GM12865 (cell line): ENCODE measurements around the gene SHC4.
"Not testable (repeated sequence)": the region's sequence is repeated elsewhere in the genome, so short reads cannot be mapped to it uniquely, and the experiment has no call there.

ENCODE experiments used
- DNase-seq: peaks from one replicate; pipeline ENCODE4 v3.0.0; 2010; ENCODE audit warnings: low read depth
- H3K4me3 ChIP-seq: 2 replicates; pipeline ENCODE4 v1.5.1; 2011; ENCODE audit warnings: mild to moderate bottlenecking, low read depth, low read length, control low read depth
- TF ChIP-seq, protein P1 (sequence below): IDR thresholded peaks from 2 replicates; pipeline ENCODE4 v1.5.1; 2011; ENCODE audit warnings: low read length, control low read depth, low read depth, inconsistent platforms; ENCODE audit not compliant: insufficient read depth; ENCODE audit errors: missing control alignments

The SHC4 gene

DNA sequence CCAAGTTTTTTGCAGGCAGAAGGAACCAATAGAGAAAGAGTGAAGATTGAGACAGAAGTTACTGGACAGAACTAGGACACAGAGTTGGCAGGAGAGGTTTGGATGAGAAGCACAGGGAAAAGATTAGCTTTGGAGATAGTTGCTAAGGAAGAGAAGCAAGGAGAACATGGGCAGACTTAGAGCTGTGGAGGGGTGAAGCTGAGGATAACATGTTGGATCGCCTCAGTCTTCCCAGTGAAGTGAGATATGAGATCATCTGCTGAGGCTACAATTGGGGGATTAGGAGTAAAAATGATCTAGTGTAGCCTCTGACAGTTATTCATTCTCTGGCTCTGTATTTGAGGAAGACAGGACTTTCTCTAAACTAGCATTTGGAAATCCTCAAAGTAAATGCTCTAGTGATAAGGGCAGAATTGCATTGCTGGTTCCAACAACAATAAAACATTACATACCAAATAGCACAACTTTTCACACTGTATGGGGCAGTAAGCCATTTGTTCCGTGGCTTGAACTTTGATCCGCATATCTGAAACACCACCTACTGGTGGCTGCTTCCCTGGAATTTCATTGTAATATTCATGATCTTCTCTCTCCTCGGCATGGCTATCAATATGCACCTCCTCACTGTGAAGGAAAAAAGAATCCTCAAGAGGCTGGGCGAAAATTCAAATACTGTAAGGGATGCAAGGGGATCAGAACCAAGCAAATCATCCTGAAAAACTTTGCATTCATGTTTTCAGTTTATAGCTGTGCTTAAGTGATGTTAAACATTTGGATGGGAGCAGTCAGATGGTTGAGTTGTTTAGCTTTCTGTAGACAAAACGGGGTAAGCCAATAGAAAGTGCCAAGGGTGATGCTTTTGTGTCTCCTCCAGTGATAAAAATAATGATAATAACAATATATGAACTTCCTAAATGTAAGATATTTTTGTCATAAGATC is 107.9 kb downstream of the SHC4 start:
- DNase-seq = no peak
- no peak overlapping the region for H3K4me3 ChIP-seq
- TF ChIP-seq, protein P1, sequence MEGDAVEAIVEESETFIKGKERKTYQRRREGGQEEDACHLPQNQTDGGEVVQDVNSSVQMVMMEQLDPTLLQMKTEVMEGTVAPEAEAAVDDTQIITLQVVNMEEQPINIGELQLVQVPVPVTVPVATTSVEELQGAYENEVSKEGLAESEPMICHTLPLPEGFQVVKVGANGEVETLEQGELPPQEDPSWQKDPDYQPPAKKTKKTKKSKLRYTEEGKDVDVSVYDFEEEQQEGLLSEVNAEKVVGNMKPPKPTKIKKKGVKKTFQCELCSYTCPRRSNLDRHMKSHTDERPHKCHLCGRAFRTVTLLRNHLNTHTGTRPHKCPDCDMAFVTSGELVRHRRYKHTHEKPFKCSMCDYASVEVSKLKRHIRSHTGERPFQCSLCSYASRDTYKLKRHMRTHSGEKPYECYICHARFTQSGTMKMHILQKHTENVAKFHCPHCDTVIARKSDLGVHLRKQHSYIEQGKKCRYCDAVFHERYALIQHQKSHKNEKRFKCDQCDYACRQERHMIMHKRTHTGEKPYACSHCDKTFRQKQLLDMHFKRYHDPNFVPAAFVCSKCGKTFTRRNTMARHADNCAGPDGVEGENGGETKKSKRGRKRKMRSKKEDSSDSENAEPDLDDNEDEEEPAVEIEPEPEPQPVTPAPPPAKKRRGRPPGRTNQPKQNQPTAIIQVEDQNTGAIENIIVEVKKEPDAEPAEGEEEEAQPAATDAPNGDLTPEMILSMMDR = no peak

DNA sequence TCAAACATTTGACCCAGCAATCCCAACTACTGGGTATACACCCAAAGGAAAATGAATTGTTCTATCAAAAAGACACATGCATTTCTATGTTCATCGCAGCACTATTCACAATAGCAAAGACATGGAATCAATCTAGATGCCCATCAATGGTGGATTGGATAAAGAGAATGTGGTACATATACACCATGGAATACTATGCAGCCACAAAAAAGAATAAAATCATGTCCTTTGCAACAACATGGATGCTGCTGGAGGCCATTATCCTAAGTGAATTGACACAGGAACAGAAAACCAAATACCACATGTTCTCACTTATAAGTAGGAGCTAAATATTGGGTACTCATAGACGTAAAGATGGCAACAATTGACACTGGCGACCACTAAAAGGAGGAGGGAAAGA is 109.3 kb downstream of the SHC4 start:
- not testable (repeated sequence) for H3K4me3 ChIP-seq, DNase-seq

DNA sequence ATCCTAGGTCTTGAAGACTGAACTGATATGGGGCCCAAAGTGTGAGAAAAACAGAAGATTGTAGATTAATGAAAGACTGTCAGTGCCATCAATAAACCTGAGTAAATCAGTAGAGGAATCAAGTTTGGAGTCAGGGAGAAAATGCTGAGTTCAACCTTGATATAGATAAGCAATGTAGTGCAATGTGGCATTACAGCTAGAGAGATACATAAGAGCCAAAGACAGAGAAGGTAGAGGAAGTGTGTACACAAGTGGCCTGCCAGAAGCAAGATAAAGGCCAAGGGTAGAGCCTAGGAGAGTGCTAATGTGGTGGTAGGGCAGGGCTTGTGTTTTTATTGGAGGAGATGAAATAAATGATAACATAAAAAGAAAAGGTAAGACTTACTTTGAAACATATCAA is 111.8 kb downstream of the SHC4 start:
- DNase-seq = no peak
- H3K4me3 ChIP-seq = no peak overlapping the region
- TF ChIP-seq, protein P1 = no peak

DNA sequence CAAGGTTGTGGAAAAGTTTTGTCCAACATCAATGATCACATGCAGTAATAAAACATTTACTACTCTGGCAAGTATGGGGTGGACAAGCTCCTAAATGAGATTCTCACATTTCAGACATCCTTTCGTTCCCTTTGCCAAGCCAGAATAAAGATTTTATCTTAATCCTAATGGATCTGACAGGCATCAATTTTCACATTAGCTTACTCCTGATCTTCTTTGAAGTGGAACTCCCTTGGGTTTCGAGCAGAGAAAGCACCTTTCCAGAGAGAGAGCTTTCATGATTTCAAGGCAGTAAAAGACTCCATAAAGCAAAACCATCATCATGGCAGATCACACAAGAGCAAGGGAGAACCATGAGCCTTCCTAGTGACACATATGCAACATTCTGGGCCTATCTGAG is 113.1 kb downstream of the SHC4 start:
- no peak for DNase-seq
- TF ChIP-seq, protein P1 = no peak
- no peak overlapping the region for H3K4me3 ChIP-seq

DNA sequence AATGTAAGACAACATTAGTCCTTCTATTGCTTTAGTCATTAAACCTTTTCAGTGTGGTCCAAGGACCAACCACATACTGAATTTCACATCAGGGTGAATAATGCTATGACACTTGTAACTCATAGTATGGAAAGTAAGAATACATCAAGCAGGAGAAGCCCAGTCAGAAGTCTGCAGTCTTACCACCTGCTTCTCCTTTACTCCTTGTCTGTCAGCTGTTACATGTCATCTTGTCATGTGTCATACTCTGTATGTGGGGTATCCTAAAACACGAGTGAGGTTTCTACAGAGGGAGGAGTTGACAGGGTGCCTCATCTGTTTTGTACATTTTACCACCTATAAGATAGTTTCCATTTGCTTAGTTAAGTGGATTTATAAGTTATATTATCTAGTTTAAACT is 118.6 kb downstream of the SHC4 start:
- no peak for DNase-seq
- TF ChIP-seq, protein P1 = no peak
- H3K4me3 ChIP-seq = no peak overlapping the region

DNA sequence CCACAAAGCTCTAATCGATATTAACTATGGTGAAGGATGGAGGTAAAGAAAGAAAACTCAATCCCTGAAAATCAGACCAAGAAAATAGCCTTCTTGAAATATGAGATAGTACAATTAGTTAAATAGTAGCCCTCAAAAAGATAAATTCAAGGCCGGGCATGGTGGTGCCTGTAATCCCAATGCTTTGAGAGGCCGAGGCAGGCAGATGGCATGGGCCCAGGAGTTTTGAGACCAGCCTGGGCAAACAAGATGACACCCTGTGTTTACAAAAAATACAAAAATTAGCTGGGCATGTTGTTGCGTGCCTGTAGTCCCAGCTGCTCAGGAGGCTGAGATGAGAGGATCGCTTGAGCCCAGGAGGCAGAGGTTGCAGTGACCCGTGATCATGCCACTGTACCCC is 121.2 kb downstream of the SHC4 start:
- no peak for DNase-seq
- no peak overlapping the region for H3K4me3 ChIP-seq
- TF ChIP-seq, protein P1 = no peak

DNA sequence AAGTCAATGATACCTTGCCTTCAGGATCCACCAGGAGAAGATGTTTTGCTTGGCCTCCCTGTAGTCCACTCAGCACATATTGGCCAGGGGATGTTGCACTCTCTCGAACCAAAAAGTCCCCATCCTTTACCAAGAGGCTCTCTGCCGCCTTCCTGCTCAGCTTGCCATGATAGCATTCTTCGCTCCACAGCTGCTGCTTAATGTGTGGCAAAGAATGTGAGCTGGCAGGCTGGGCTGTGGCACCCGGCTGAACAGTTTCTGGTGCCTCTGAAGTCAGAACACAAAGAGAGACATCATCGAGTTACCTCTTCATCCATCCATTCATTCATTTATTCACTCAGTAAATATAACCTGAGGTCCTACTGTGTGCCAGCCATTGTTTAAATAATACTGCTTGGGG is 129.0 kb downstream of the SHC4 start:
- no peak overlapping the region for H3K4me3 ChIP-seq
- TF ChIP-seq, protein P1 = no peak
- no peak for DNase-seq
